A549 (cell line): ENCODE measurements around the gene PIEZO2.

Source experiments
- CBX2 ChIP-seq: fragments of 200-600 bp; sonication (generic); IDR thresholded peaks from 2 replicates; pipeline ENCODE4 v1.6.1; 2016; ENCODE audit warnings: low read depth, mild to moderate bottlenecking, borderline replicate concordance
- EP300 ChIP-seq, 2 experiments: fragments of >200 bp; sonication (Bioruptor Twin); formaldehyde crosslinking; IDR thresholded peaks; 2 replicates in 1 of 2; 3 replicates in 1 of 2; pipeline ENCODE4 v1.6.1; 2016 to 2017
- JUNB ChIP-seq: fragments of >200 bp; sonication (Bioruptor Twin); formaldehyde crosslinking; IDR thresholded peaks from 2 replicates; pipeline ENCODE4 v1.6.1; 2016
- KDM1A ChIP-seq: fragments of 200-600 bp; sonication (generic); IDR thresholded peaks from 2 replicates; pipeline ENCODE4 v1.6.1; 2016; ENCODE audit warnings: low read depth, mild to moderate bottlenecking
- POLR2A ChIP-seq: IDR thresholded peaks from 2 replicates; pipeline ENCODE4 v1.6.1; 2012; ENCODE audit warnings: mild to moderate bottlenecking, low read length
- RAD21 ChIP-seq, 2 experiments: fragments of >200 bp in 1 of 2; sonication (Bioruptor Twin) in 1 of 2; formaldehyde crosslinking in 1 of 2; IDR thresholded peaks in 1 of 2; conservative IDR thresholded peaks in 1 of 2; 2 replicates in 1 of 2; 3 replicates in 1 of 2; pipeline ENCODE4 v1.6.1; 2012 to 2018; ENCODE audit warnings: inconsistent platforms in 1 of 2
- RFX5 ChIP-seq: fragments of 450-650 bp; IDR thresholded peaks from 2 replicates; pipeline ENCODE4 v1.7.1; 2014; ENCODE audit warnings: antibody characterized with exemption, mild to moderate bottlenecking, moderate library complexity
- TP53 ChIP-seq: fragments of 250-450 bp; sonication (Bioruptor Pico); IDR thresholded peaks from 2 replicates; pipeline ENCODE4 v1.5.0; 2021; ENCODE audit warnings: mild to moderate bottlenecking, moderate library complexity

DNA sequence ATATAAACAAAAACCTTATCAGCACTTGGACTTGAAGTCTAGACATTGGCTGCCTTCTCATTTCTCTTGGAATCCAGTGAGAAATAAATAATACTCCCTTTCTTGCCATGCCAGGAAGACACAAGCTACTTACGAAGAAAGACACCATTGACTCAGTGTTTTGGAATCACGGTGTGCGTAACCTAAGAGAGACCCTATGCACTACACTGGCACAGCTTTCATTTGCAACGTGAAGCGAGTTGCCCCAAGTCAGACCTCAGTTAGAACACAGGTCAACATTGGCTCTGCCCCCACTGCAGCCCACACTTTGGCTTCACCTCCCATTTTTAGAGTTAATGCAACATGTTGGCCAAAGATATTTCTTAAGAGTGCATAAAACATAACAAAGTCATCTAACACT lies 54.2 kb downstream of the PIEZO2 start:
- no peak for TF ChIP-seq TP53 (CRISPR knock-in tag)
- no peak for TF ChIP-seq CBX2
- no peak for TF ChIP-seq RAD21 (conservative IDR thresholded peaks at IDR 0.05 in 1 of 2, IDR thresholded peaks at IDR 0.05 in 1 of 2)
- TF ChIP-seq JUNB, result no peak
- TF ChIP-seq POLR2A, result no peak
- TF ChIP-seq RFX5, result no peak
- no peak for TF ChIP-seq KDM1A
- TF ChIP-seq EP300 (IDR thresholded peaks at IDR 0.05), result no peak
